Measurements from ENCODE around the gene SVEP1.

The SVEP1 gene

GRCh38 chr9:110319781-110320492, 259.6 kb downstream of the SVEP1 start:
- DNase-seq (ENCODE audit: low spot score) = no peak

GRCh38 chr9:110317911-110318310, 261.6 kb downstream of the SVEP1 start:
- no peak for DNase-seq (ENCODE audit: low spot score)

- DNase-seq (ENCODE audit: low spot score) = no peak
These were observed 263.1 kb downstream of the SVEP1 start for GRCh38 chr9:110316261-110317075.
